Hematopoietic multipotent progenitor cell treated with erythropoietin and hydrocortisone succinate and interleukin-3 and kit ligand, for 8 days (in vitro differentiated cells): Measurements from ENCODE around the gene SHMT1.
"Not testable (repeated sequence)": the region's sequence is repeated elsewhere in the genome, so short reads cannot be mapped to it uniquely, and the experiment has no call there.

Source experiments
- DNase-seq: peaks from one replicate; pipeline ENCODE4 v3.0.0-alpha.2; 2015

SHMT1 gene

GRCh38 chr17:18324140-18325050, 39.0 kb downstream of the SHMT1 start:
- DNase-seq = no peak

- DNase-seq = no peak
Measured at GRCh38 chr17:18323507-18324139, 39.7 kb downstream of the SHMT1 start.

GRCh38 chr17:18323007-18323406, 40.3 kb downstream of the SHMT1 start:
- DNase-seq = peak; percentile 39

GRCh38 chr17:18322522-18322921, 40.8 kb downstream of the SHMT1 start:
- no peak for DNase-seq

- DNase-seq = peak; percentile 35
Measured at GRCh38 chr17:18321309-18321708, 42.0 kb downstream of the SHMT1 start.

GRCh38 chr17:18320301-18320700, 43.0 kb downstream of the SHMT1 start:
- no peak for DNase-seq

GRCh38 chr17:18319604-18320256, 43.6 kb downstream of the SHMT1 start:
- peak; percentile 45 for DNase-seq

GRCh38 chr17:18318771-18319450, 44.4 kb downstream of the SHMT1 start:
- no peak for DNase-seq

GRCh38 chr17:18318117-18318516, 45.2 kb downstream of the SHMT1 start:
- DNase-seq = no peak

- no peak for DNase-seq
Measured at GRCh38 chr17:18315961-18316360, 47.4 kb downstream of the SHMT1 start.

GRCh38 chr17:18315562-18315922, 47.8 kb downstream of the SHMT1 start:
- peak; percentile 66 for DNase-seq

- peak; percentile 98 for DNase-seq
Measured at GRCh38 chr17:18314731-18315561, 48.4 kb downstream of the SHMT1 start, which contains the start of the genes SMCR8 and TOP3A. TSS of gene SMCR8 (plus strand) at chr17:18315293. CDS start at chr17:18315790, 497 bp downstream. TSS of gene TOP3A (minus strand) at chr17:18314994. CDS start at chr17:18314778, 216 bp downstream.

- peak; percentile 28 for DNase-seq
Measured at GRCh38 chr17:18314059-18314730, 49.2 kb downstream of the SHMT1 start.

GRCh38 chr17:18309202-18309601, 54.1 kb downstream of the SHMT1 start:
- DNase-seq = no peak

GRCh38 chr17:18303206-18303605, 60.1 kb downstream of the SHMT1 start:
- not testable (repeated sequence) for DNase-seq

GRCh38 chr17:18300725-18301480, 62.4 kb downstream of the SHMT1 start:
- DNase-seq = no peak

GRCh38 chr17:18298061-18298460, 65.3 kb downstream of the SHMT1 start:
- DNase-seq = not testable (repeated sequence)

- no peak for DNase-seq
Measured at GRCh38 chr17:18291718-18292540, 71.4 kb downstream of the SHMT1 start.

GRCh38 chr17:18285296-18285695, 78.1 kb downstream of the SHMT1 start:
- DNase-seq = no peak

- no peak for DNase-seq
Measured at GRCh38 chr17:18281788-18282187, 81.6 kb downstream of the SHMT1 start.
